Stomach smooth muscle (tissue), 2 donors: ENCODE measurements around the gene CNTN5.

ENCODE experiments used
- H3K27ac ChIP-seq: one replicate; pipeline ENCODE4 v1.7.0; 2013; ENCODE audit warnings: mild to moderate bottlenecking, low read length, inconsistent platforms
- H3K27me3 ChIP-seq, 2 donors: one replicate each; pipeline ENCODE4 v1.7.0; 2013; ENCODE audit warnings: low read length in 2 of 2; ENCODE audit not compliant: insufficient read depth in 2 of 2, control insufficient read depth in 1 of 2
- H3K36me3 ChIP-seq, 2 donors: one replicate each; pipeline ENCODE4 v1.7.0; 2013; ENCODE audit warnings: low read length in 2 of 2; ENCODE audit not compliant: control insufficient read depth in 2 of 2, insufficient read depth in 2 of 2
- H3K4me1 ChIP-seq: one replicate; pipeline ENCODE4 v1.7.0; 2013; ENCODE audit warnings: low read length; ENCODE audit not compliant: control insufficient read depth, insufficient read depth
- H3K4me3 ChIP-seq, 2 donors: one replicate each; pipeline ENCODE4 v1.7.0; 2013; ENCODE audit warnings: low read length in 2 of 2
- H3K9ac ChIP-seq, 2 donors: one replicate each; pipeline ENCODE4 v1.7.0; 2013; ENCODE audit warnings: low read length in 2 of 2, mild to moderate bottlenecking in 1 of 2
- H3K9me3 ChIP-seq, 2 donors: one replicate each; pipeline ENCODE4 v1.7.0; 2013; ENCODE audit warnings: low read length in 2 of 2; ENCODE audit not compliant: control insufficient read depth in 2 of 2
- donor health status: healthy.
- donor health status: Pancreatic carcinoma.

CNTN5 gene

DNA sequence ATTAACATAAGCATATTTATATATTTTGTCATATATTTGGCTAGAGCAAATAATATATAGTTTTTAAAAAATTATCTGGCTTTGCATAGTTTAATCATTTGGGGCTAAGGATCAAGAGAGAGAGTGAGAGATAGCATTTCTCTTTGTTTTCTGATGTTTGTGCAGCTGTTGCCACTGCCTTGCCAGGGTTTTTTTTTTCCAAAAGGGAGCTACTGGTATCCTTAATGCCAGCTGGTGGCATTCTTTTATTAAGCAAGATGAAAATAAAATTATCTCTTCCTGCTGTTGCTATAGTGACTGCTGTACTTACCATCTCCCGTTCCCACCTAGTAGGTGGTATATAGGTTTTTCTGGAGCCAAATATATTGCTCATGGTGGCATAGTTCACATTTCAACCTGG, 873.1 kb downstream of the CNTN5 start:
- Histone ChIP-seq H3K4me3 (no peak overlapping the region), H3K9me3 (peaks cover 3 to 7% of the 10 kb centered on the region in 2 donors), H3K4me1 (no peaks in the 10 kb centered on the region), H3K36me3 (no peaks in the 10 kb centered on the region), H3K9ac (no peak overlapping the region), H3K27ac (no peak overlapping the region), H3K27me3 (no peaks in the 10 kb centered on the region)

DNA sequence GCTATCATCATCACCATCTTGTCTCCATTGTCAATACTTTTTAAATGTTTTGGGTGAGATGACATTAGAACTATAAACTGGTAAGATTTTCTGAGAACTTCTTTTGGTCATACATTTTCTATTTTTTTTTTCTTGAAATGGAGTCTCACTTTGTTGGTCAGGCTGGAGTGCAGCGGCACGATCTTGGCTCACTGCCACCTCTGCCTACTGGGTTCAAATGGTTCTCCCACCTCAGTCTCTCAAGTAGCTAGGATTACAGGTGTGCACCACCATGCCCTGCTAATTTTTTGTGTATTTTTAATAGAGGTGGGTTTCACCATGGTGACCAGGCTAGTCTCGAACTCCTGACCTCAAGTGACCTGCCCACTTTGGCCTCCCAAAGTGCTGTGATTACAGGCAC, 880.4 kb downstream of the CNTN5 start:
- Histone ChIP-seq H3K27me3 (no peaks in the 10 kb centered on the region), H3K27ac (no peak overlapping the region), H3K4me3 (no peak overlapping the region), H3K9ac (no peak overlapping the region), H3K36me3 (no peaks in the 10 kb centered on the region), H3K4me1 (no peaks in the 10 kb centered on the region), H3K9me3 (peaks cover 3 to 5% of the 10 kb centered on the region in 2 donors)

DNA sequence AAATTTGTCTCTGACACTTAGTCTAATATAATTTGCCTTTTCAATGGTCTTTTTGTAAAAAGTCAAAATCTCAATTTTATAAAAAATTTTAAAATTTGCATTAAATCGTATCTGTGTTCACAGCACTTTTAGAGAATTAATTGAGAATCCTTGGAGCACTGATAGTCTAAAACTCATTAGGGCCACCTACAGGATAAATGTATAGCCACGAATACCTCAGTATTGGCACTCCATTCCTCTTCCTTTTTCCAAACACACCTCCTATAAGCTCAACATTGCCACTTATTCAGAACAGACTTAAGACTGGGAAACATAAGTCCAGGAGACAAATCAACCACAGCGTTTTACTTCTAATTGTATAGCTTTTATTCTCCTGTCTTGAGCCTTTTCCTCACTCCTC, 890.4 kb downstream of the CNTN5 start:
- Histone ChIP-seq H3K4me3 (no peak overlapping the region), H3K9me3 (no peaks in the 10 kb centered on the region), H3K9ac (no peak overlapping the region), H3K36me3 (no peaks in the 10 kb centered on the region), H3K27ac (no peak overlapping the region), H3K27me3 (no peaks in the 10 kb centered on the region), H3K4me1 (no peaks in the 10 kb centered on the region)

DNA sequence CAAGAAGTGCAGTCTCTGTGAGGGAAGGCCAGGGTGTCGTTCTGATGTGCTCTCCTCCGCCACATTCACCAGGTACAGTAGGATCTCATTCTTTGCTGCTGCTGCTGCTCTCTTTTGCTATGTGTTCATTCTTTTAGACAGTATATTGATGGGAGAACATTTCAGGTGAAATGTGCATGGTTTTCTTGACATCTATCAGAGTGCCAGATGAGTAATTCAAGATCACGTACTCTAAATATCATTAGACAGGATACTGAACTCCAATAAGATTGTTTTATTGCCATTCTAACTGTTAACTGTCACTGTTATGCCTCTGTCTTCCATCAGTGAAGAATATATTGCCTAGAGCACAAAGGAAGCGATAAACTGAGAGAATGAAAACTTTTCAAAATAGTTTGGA, 895.3 kb downstream of the CNTN5 start:
- no peaks in the 10 kb centered on the region for H3K36me3 ChIP-seq
- H3K9me3 ChIP-seq: peaks cover 0 to 2% of the 10 kb centered on the region in 2 donors
- H3K4me1 ChIP-seq: no peaks in the 10 kb centered on the region
- H3K27me3 ChIP-seq: no peaks in the 10 kb centered on the region
- H3K9ac ChIP-seq: no peak overlapping the region
- no peak overlapping the region for H3K4me3 ChIP-seq
- H3K27ac ChIP-seq: no peak overlapping the region

DNA sequence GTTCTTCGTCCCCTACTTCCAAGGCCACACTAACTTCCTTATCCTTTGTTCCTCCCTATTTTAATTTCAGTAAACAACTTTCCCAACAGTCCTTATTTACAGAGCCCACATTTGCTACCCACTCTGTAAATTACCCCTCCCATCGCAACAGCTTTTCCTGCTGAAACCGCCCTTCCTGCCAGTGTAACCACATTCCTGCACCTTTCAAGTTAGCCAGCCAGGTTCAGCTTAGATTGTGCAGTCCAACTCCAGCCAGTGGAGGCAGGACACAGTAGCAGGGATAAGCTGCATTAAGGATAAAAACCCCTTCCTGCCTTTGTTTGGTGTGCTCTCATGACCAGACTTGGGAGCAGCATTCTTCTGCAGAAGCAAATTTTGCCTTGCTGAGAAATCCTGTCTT, 898.0 kb downstream of the CNTN5 start:
- Histone ChIP-seq H3K9ac (no peak overlapping the region), H3K27me3 (no peaks in the 10 kb centered on the region), H3K4me1 (no peaks in the 10 kb centered on the region), H3K4me3 (no peak overlapping the region), H3K36me3 (no peaks in the 10 kb centered on the region), H3K27ac (no peak overlapping the region), H3K9me3 (peaks cover 0 to 2% of the 10 kb centered on the region in 2 donors)

DNA sequence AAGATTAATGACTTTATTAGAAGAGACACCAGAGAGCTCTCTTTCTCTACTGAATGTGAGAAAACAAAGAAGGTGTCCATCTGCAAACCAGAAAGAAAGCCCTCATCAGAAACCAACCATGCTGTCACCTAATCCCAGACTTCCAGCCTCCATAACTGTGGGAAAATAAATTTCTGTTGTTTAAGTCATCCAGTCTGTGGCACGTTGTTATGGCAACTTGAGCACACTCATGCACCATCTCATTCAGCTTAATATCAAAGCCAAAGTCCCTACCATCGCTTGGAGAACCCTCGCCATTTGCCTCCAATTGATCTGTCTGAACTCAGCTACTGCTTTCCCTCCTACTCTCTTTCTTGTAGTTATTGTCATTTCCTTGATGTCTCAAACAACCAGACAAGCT, 900.2 kb downstream of the CNTN5 start:
- no peaks in the 10 kb centered on the region for H3K4me1 ChIP-seq
- H3K27me3 ChIP-seq: no peaks in the 10 kb centered on the region
- no peak overlapping the region for H3K27ac ChIP-seq
- no peaks in the 10 kb centered on the region for H3K36me3 ChIP-seq
- no peak overlapping the region for H3K9ac ChIP-seq
- peaks cover 0 to 2% of the 10 kb centered on the region in 2 donors for H3K9me3 ChIP-seq
- no peak overlapping the region for H3K4me3 ChIP-seq

DNA sequence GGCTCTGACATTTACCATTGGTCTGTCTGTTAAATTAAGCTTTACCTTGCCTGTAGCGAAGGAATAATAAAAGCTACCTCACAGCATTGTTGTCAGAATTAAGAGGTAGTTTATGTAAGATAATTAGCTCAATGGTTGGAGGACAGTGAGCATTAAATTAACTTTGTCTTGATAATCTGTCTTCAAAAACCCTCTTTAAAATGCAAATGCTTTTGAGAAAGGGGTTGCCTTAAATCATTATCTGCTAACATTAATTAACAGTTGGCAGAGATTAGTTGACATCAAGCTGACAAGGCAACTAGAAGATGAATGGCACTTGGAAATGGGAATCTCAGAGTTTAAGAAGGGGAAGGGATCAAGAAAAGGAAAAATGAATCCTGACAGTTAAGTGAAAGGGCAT, 905.2 kb downstream of the CNTN5 start:
- Histone ChIP-seq H3K27me3 (no peaks in the 10 kb centered on the region), H3K9ac (no peak overlapping the region), H3K9me3 (no peaks in the 10 kb centered on the region), H3K36me3 (no peaks in the 10 kb centered on the region), H3K4me3 (no peak overlapping the region), H3K27ac (no peak overlapping the region), H3K4me1 (no peaks in the 10 kb centered on the region)

DNA sequence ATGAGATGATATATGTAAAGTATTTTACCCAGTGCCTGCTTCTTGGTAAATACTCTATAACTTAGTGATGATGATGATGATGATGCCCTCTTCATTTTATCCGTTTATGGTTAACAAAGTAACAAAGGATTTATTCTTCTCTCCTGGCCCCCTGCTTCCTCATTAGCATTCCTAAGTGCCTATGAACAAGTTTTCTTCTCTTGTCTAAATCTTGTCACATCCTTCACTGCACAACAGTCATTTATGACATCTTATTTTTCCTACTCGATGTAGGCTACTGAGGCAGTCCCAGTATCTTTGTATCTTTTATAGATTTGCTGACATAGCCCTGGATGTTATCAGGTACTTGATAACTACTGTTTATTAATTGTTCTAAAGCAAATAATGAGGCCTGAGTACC, 911.9 kb downstream of the CNTN5 start:
- Histone ChIP-seq H3K4me1 (no peaks in the 10 kb centered on the region), H3K27me3 (no peaks in the 10 kb centered on the region), H3K9me3 (no peaks in the 10 kb centered on the region), H3K27ac (no peak overlapping the region), H3K4me3 (no peak overlapping the region), H3K9ac (no peak overlapping the region), H3K36me3 (no peaks in the 10 kb centered on the region)

DNA sequence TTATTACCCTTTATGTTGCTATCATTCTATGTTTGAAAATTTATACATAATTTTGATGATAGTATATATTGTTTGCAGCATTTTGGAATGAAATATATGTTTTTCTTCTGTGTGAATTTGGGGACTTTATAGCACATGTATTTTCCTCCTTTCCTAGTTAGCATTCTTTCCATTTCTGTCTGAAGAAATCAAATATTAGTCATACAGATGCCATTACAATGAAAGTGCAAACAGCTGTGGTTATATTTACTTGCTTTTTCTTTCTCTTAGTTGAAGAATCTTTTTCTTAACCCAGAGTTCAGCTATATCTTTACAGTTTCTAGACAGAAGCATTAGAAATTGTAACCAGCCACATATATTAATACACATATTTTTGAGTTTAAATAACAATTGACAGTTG, 913.3 kb downstream of the CNTN5 start:
- H3K27ac ChIP-seq: no peak overlapping the region
- no peaks in the 10 kb centered on the region for H3K9me3 ChIP-seq
- H3K27me3 ChIP-seq: no peaks in the 10 kb centered on the region
- no peaks in the 10 kb centered on the region for H3K4me1 ChIP-seq
- no peak overlapping the region for H3K4me3 ChIP-seq
- H3K9ac ChIP-seq: no peak overlapping the region
- H3K36me3 ChIP-seq: no peaks in the 10 kb centered on the region

DNA sequence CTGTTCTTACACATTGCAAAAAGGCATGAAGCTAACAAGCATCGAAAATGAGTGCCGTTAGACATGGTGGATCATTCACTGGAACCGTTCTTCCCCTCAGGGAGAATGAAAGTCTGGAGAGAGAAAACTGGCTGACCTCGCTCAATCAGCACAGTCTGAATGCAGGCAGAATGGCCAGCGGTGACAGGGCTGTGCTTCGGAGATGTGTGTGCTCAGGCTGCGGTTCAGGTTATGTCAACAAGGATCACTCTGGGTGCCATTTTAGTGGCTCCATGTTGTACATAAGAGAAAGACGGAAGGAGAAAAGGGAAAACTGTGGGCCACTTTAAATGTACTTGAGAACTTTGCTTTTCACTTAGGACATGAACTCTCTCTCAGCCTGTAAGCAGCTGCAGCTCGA, 916.6 kb downstream of the CNTN5 start:
- Histone ChIP-seq H3K4me1 (no peaks in the 10 kb centered on the region), H3K4me3 (no peak overlapping the region), H3K36me3 (no peaks in the 10 kb centered on the region), H3K27ac (no peak overlapping the region), H3K9me3 (no peaks in the 10 kb centered on the region), H3K9ac (no peak overlapping the region), H3K27me3 (no peaks in the 10 kb centered on the region)

DNA sequence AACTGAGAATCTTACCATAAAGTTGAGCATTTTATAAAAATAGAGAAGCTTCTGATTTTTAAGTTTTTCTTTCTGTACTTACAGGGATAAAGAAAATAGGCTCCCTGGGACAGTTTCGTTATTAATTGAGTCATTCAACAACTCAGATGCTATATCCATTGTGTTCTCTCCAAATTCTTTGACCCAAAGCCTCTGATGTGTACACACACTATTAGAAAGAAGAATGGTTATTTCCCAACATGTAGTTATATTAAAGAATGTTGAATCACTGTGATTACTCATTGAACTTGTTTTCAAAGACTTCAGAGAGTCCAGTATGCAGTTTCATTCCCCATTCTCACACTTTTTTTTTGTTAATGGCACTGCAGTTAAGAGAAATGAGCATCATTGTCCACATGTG, 932.1 kb downstream of the CNTN5 start:
- H3K9ac ChIP-seq: no peak overlapping the region
- H3K4me1 ChIP-seq: no peaks in the 10 kb centered on the region
- no peak overlapping the region for H3K4me3 ChIP-seq
- H3K9me3 ChIP-seq: no peaks in the 10 kb centered on the region
- no peaks in the 10 kb centered on the region for H3K27me3 ChIP-seq
- no peaks in the 10 kb centered on the region for H3K36me3 ChIP-seq
- no peak overlapping the region for H3K27ac ChIP-seq

DNA sequence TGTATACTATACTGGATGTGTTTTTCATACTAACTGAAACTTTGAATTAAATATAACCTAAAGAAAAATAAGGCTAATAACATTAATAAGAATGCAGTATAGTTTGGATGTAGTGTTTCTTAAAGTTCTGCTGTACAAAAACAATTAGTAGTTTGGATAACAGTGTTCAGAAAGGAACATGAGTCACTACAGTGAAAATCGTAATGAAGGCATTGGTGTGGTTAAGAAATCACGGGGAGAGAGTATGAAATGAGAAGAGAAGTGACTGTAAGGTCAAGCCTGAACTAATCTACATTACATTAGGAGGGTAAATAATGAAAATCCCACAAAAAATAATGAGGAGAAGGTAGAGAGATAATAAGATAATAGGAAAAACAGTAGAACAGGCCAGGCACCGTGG, 939.8 kb downstream of the CNTN5 start:
- H3K27me3 ChIP-seq: no peaks in the 10 kb centered on the region
- no peaks in the 10 kb centered on the region for H3K9me3 ChIP-seq
- no peak overlapping the region for H3K27ac ChIP-seq
- no peaks in the 10 kb centered on the region for H3K4me1 ChIP-seq
- no peak overlapping the region for H3K4me3 ChIP-seq
- H3K36me3 ChIP-seq: no peaks in the 10 kb centered on the region
- no peak overlapping the region for H3K9ac ChIP-seq
